GM18868 (cell line): ENCODE data around the gene QRFPR.
"Not testable (repeated sequence)": the region's sequence is repeated elsewhere in the genome, so short reads cannot be mapped to it uniquely, and the experiment has no call there.

Source experiments
- ATAC-seq: cut with Tn5 transposase; IDR thresholded peaks from one replicate; pipeline ENCODE4 v1.9.1; 2021; ENCODE audit warnings: mild to moderate bottlenecking, moderate library complexity; ENCODE audit not compliant: unreplicated experiment

The QRFPR gene

GRCh38 chr4:121339824-121340223, 41.0 kb downstream of the QRFPR start:
- ATAC-seq, result no peak

GRCh38 chr4:121339307-121339706, 41.5 kb downstream of the QRFPR start:
- no peak for ATAC-seq

GRCh38 chr4:121338518-121338917, 42.3 kb downstream of the QRFPR start:
- ATAC-seq, result no peak

- no peak for ATAC-seq
Observed at GRCh38 chr4:121336706-121337105, 44.1 kb downstream of the QRFPR start.

- no peak for ATAC-seq
Observed at GRCh38 chr4:121330180-121330665, 50.6 kb downstream of the QRFPR start.

- no peak for ATAC-seq
Observed at GRCh38 chr4:121326597-121326996, 54.2 kb downstream of the QRFPR start.

GRCh38 chr4:121324331-121324730, 56.5 kb downstream of the QRFPR start:
- no peak for ATAC-seq

GRCh38 chr4:121321466-121321865, 59.4 kb downstream of the QRFPR start:
- no peak for ATAC-seq

GRCh38 chr4:121316091-121316490, 64.7 kb downstream of the QRFPR start:
- ATAC-seq, result no peak

- ATAC-seq, result not testable (repeated sequence)
Observed at GRCh38 chr4:121313430-121313829, 67.4 kb downstream of the QRFPR start.

- no peak for ATAC-seq
Observed at GRCh38 chr4:121308828-121309227, 72.0 kb downstream of the QRFPR start.

- ATAC-seq, result no peak
Observed at GRCh38 chr4:121308328-121308663, 72.5 kb downstream of the QRFPR start.

- ATAC-seq, result peak; percentile 98
Observed at GRCh38 chr4:121307445-121308327, 73.1 kb downstream of the QRFPR start.

- peak; percentile 49 for ATAC-seq
Observed at GRCh38 chr4:121306931-121307330, 73.9 kb downstream of the QRFPR start.

GRCh38 chr4:121304893-121305292, 75.9 kb downstream of the QRFPR start:
- ATAC-seq, result no peak

- ATAC-seq, result no peak
Observed at GRCh38 chr4:121299367-121299766, 81.5 kb downstream of the QRFPR start.

GRCh38 chr4:121283319-121283718, 97.5 kb downstream of the QRFPR start:
- ATAC-seq, result no peak

- no peak for ATAC-seq
Observed at GRCh38 chr4:121280425-121280824, 100.4 kb downstream of the QRFPR start.

GRCh38 chr4:121278811-121279368, 101.9 kb downstream of the QRFPR start:
- ATAC-seq, result peak; percentile 76
